ENCODE data around the gene SMAP1. TPM values are rescaled to one million over a fixed set of nuclear protein-coding genes. Genes with fewer than 3 reads are reported as not detected.

SMAP1 gene
- 24.9 and 32.4 TPM in 2 replicates for total RNA-seq (ENCODE audit: low replicate concordance)

DNA sequence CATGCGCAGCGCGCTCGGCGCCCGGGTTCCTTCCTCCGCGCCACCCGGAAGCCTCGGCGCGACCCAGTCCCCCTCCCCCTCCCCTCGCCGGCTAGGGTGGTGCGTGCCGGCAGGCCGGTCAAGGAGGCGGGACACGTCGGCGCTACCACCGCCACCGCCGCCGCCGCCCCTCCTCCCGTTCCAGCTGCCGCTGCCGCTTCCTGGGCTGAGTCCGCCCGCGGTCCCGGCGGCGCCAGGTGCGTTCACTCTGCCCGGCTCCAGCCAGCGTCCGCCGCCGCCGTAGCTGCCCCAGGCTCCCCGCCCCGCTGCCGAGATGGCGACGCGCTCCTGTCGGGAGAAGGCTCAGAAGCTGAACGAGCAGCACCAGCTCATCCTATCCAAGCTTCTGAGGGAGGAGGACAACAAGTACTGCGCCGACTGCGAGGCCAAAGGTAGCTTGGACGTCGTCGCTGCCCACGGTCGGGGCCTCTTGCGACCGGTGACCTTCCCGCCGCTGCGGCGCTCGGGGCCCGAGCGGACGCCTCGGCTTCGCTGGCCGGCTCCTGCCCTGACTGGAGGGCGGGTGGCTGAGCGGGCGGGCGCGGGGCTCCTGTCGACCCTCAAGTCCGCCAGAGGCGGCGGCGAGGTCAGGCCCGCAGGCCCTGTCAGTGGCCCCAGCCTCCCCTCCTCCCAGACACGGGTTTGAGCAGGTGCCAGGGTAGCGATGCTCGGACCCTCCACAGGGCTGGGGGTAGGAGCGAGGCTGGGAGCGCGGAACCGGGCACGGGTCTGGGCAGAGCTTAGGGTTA, at the start of gene SMAP1:
Gene SMAP1 (plus strand): TSS at position 173 of the 788 bp plus-strand sequence. CDS start 141 bp downstream, at position 314.
- H3K4me3 ChIP-seq (ENCODE audit: low read depth, low read length) = peak within 1 kb of the TSS; percentile 93
- DNase-seq (ENCODE audit: low read depth) = peak; percentile 84
- TF ChIP-seq, protein P1, sequence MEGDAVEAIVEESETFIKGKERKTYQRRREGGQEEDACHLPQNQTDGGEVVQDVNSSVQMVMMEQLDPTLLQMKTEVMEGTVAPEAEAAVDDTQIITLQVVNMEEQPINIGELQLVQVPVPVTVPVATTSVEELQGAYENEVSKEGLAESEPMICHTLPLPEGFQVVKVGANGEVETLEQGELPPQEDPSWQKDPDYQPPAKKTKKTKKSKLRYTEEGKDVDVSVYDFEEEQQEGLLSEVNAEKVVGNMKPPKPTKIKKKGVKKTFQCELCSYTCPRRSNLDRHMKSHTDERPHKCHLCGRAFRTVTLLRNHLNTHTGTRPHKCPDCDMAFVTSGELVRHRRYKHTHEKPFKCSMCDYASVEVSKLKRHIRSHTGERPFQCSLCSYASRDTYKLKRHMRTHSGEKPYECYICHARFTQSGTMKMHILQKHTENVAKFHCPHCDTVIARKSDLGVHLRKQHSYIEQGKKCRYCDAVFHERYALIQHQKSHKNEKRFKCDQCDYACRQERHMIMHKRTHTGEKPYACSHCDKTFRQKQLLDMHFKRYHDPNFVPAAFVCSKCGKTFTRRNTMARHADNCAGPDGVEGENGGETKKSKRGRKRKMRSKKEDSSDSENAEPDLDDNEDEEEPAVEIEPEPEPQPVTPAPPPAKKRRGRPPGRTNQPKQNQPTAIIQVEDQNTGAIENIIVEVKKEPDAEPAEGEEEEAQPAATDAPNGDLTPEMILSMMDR (IDR thresholded peaks at IDR 0.05; ENCODE audit: insufficient read depth, low read length) = no peak

DNA sequence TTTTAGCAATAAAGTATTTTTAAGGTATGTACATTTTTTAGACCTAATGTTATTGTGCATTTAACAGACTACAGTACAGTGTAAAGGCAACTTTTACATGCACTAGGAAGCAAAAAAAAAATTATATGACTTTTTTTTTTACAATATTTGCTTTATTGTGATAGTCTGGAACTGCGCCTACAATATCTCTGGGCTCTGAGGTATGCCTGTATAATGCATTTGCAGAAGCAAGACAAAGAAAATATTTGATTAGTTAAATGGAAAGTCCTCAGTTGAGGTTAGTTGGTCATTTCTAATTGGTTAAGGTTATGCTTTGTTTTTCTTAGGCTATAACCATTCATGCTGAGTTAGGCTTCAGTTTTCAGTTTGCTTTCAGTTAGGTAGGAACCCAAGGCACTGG, 46.9 kb upstream of the SMAP1 start:
- TF ChIP-seq, protein P1 (IDR thresholded peaks at IDR 0.05; ENCODE audit: insufficient read depth, low read length) = no peak
- DNase-seq (ENCODE audit: low read depth) = no peak
- H3K4me3 ChIP-seq (ENCODE audit: low read depth, low read length) = no peak overlapping the region

DNA sequence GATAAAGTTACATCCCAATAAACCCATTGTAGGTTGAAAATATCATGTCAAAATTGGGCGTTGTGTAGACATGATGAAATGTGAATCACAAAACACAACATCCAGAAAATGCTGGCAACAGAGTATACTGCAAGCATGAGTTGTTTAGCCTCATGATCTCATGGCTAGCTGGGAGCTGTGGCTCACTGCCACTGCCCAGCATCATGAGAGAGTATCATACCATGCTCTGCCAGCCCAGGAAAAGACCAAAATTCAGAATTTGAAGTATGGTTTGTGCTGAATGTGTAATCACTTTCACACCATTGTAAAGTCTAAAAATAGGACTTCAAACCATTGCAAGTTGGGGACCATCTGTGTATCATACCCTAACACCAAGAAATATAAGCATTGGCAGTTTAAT, 45.2 kb upstream of the SMAP1 start:
- TF ChIP-seq, protein P1 (IDR thresholded peaks at IDR 0.05; ENCODE audit: insufficient read depth, low read length) = no peak
- DNase-seq (ENCODE audit: low read depth) = peak; percentile 8
- H3K4me3 ChIP-seq (ENCODE audit: low read depth, low read length) = no peak overlapping the region

DNA sequence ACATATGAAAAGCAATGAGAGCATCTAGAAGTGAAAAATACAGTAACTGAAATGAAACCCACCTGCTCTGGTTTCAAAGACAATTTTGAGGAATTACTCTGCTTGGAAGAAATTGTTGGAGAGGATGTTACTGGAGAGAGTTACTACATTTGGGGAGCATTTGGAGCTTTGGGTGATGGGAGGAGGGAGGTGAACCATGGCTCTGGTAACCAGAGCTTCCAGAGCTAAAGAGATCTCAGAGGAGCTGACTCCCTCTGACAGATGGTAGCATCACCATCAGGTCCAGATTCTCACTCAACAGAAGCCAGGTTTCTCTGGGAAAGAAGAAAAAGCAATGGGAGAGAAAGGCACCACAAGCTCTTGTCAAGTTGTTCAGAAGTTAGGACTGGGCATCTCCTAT, 42.2 kb upstream of the SMAP1 start:
- no peak overlapping the region for H3K4me3 ChIP-seq (ENCODE audit: low read depth, low read length)
- DNase-seq (ENCODE audit: low read depth) = no peak
- TF ChIP-seq, protein P1 (IDR thresholded peaks at IDR 0.05; ENCODE audit: insufficient read depth, low read length) = no peak

DNA sequence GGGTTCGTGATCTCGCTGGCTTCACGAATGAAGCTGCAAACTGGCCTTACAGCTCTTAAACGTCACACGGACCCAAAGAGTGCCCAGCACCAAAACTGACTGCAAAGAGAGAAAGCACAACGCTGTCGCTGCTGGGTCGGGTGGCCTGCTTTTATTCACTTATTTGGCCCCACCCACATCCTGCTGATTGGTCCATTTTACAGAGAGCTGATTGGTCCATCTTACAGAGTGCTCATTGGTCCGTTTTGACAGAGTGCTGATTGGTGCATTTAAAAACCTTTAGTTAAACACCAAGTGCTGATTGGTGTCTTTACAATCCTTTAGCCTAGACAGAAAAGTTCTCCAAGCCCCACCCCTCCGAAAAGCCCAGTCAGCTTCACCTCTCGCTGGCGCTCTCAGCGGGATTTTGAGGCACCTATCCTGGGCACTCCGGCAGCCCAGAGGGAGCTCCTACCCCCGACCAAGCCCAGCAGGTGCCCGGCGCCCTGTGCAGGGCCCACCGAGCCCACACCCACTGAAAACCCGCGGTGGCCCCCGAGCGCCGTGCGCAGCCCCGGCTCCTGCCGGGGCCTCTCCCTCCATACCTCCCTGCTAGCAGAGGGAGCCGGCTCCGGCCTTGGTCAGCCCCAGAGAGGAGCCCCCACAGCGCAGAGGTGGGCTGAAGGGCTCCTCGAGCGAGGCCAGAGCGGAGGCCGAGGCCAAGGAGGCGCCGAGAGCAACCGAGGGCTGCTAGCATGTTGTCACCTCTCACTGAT, 40.0 kb upstream of the SMAP1 start:
- no peak overlapping the region for H3K4me3 ChIP-seq (ENCODE audit: low read depth, low read length)
- no peak for DNase-seq (ENCODE audit: low read depth)
- TF ChIP-seq, protein P1 (IDR thresholded peaks at IDR 0.05; ENCODE audit: insufficient read depth, low read length) = no peak

DNA sequence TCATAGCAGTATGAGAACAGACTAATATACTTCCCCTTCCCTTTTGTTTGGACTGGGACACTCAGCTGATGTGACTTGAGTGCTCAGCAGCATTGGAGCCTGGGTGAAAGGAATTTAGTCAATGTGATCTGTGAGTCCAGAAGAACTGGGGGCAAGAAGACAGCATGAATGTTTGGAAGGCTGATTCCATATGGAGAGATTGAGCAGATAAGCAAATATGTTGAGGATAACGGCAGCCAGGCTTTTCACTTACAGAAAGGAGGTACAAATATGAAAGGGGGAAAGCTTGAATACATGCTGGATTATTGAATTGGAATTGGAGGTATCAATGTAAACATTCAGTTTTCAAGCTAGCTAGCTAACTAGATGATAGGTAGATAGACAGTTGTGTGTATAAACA, 37.8 kb upstream of the SMAP1 start:
- TF ChIP-seq, protein P1 (IDR thresholded peaks at IDR 0.05; ENCODE audit: insufficient read depth, low read length) = no peak
- H3K4me3 ChIP-seq (ENCODE audit: low read depth, low read length) = no peak overlapping the region
- DNase-seq (ENCODE audit: low read depth) = no peak
